T-helper 1 cell treated with Interleukin-12 subunit alpha and Interleukin-12 subunit beta and Interleukin-4 antibody, amounts not matched to agents 30 μg/mL and 1 μg/mL, for 36 hours (primary cell): ENCODE results near the gene EPYC.

Source experiments
- H3K27ac Mint-ChIP-seq: one replicate; pipeline ENCODE4 v1.8.0; 2021; ENCODE audit warnings: mild to moderate bottlenecking, mixed read lengths
- H3K27me3 Mint-ChIP-seq: one replicate; pipeline ENCODE4 v1.8.0; 2021; ENCODE audit warnings: low read depth, mixed read lengths
- H3K36me3 Mint-ChIP-seq: one replicate; pipeline ENCODE4 v1.8.0; 2021; ENCODE audit warnings: low read depth, mixed read lengths
- H3K4me1 Mint-ChIP-seq: one replicate; pipeline ENCODE4 v1.8.0; 2021; ENCODE audit warnings: low read depth, mixed read lengths
- H3K4me3 Mint-ChIP-seq: one replicate; pipeline ENCODE4 v1.8.0; 2021; ENCODE audit warnings: mild to moderate bottlenecking, moderate library complexity, mixed read lengths
- H3K9me3 Mint-ChIP-seq: one replicate; pipeline ENCODE4 v1.8.0; 2021; ENCODE audit warnings: mixed read lengths

Gene EPYC

DNA sequence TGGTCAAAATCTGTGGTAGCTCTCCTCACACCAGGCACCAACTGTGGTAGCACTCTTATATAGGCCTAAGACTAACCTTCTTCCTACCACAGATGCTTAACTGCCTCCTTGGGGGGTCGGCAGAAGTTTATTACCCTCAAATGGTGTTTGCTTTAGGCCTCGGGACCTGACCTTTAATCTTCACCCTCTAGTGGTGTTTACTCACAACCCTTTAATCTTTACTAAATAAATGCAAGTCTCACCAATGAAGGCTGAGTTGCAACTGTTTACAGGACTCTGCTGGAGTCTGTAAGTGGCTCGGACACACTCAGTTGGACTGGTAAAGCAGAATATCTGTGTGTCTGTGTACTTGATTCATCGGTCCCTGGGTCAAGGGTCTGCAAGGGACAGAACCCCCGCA is 79.2 kb downstream of the EPYC start:
- H3K27ac Mint-ChIP-seq, result no peak overlapping the region
- H3K36me3 Mint-ChIP-seq, result no peaks in the 10 kb centered on the region
- no peaks in the 10 kb centered on the region for H3K4me1 Mint-ChIP-seq
- no peak overlapping the region for H3K4me3 Mint-ChIP-seq
- H3K9me3 Mint-ChIP-seq, result peaks cover 13% of the 10 kb centered on the region
- no peaks in the 10 kb centered on the region for H3K27me3 Mint-ChIP-seq

DNA sequence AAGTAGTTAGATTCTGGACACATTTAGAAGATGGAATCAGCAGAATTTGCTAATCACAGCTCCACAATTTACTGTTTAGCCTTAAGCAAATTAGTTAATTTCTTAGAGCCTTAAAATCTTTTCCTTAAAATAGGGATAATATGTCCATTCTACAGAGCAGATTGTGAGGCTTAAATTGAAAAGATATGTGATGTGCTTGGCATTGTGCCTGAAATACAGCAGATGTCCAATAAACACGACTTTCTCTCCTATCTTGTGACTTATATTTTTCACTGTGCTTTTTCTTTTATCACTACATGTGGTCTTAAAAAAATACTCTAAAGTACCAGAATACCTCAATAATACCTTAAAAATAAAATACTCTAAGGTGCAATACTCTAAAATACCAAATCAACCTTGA is 80.4 kb downstream of the EPYC start:
- no peaks in the 10 kb centered on the region for H3K36me3 Mint-ChIP-seq
- no peaks in the 10 kb centered on the region for H3K4me1 Mint-ChIP-seq
- no peak overlapping the region for H3K4me3 Mint-ChIP-seq
- no peaks in the 10 kb centered on the region for H3K27me3 Mint-ChIP-seq
- no peak overlapping the region for H3K27ac Mint-ChIP-seq
- H3K9me3 Mint-ChIP-seq, result peaks cover 7% of the 10 kb centered on the region

DNA sequence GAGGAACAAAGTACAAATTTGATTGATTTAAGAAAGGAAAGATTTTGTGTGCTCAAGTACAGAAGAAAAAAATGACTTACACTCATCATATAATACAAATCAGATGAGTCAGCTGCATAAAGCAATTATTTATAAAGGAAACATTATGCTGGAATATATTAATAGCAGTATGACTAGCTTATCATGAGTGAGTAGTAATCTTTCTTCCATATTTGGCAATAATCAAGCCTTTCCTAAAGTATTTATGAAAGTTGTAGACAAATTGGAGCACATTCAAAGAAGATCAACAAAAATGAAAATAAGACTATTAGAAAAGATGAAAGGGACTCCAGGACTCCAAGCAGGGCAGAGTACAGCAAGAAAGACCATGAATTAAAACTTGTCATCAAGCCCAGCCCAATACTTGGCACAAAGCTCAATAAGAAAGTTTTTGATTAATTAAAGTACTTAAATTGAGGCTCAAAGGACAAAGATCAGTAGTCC is 82.6 kb downstream of the EPYC start:
- Mint-ChIP-seq H3K4me3 (no peak overlapping the region), H3K36me3 (no peaks in the 10 kb centered on the region), H3K4me1 (no peaks in the 10 kb centered on the region), H3K9me3 (no peaks in the 10 kb centered on the region), H3K27me3 (no peaks in the 10 kb centered on the region), H3K27ac (no peak overlapping the region)

DNA sequence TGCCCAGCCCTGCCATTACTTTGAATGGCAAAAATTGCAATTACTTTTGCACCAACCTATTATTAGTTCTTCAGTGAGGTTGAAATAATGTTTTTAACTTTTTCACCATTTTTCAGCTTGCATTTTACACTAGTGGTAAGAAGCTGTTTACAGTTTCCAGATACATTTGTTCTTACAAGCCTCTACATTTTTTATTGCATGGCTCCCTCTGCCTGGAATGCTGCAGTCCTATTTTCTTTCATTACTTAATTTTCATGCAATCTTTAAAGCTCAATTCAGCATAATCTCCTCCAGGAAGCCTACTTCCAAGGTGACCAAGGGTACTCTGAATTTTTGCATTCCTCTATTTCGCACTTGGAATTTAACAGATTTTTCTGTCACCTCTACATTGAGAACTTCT is 83.2 kb downstream of the EPYC start:
- Mint-ChIP-seq H3K4me1 (no peaks in the 10 kb centered on the region), H3K27ac (no peak overlapping the region), H3K36me3 (no peaks in the 10 kb centered on the region), H3K27me3 (no peaks in the 10 kb centered on the region), H3K4me3 (no peak overlapping the region), H3K9me3 (no peaks in the 10 kb centered on the region)

- Mint-ChIP-seq H3K36me3 (no peaks in the 10 kb centered on the region), H3K27me3 (no peaks in the 10 kb centered on the region), H3K27ac (no peak overlapping the region), H3K4me3 (no peak overlapping the region), H3K9me3 (no peaks in the 10 kb centered on the region), H3K4me1 (no peaks in the 10 kb centered on the region)
These were observed 84.5 kb downstream of the EPYC start for GRCh38 chr12:90920222-90920621.

- no peaks in the 10 kb centered on the region for H3K9me3 Mint-ChIP-seq
These were observed 87.3 kb downstream of the EPYC start for GRCh38 chr12:90917431-90917830.

GRCh38 chr12:90916516-90916915 is 88.3 kb downstream of the EPYC start:
- Mint-ChIP-seq H3K27me3 (no peaks in the 10 kb centered on the region), H3K4me1 (no peaks in the 10 kb centered on the region), H3K4me3 (no peak overlapping the region), H3K27ac (no peak overlapping the region), H3K36me3 (no peaks in the 10 kb centered on the region), H3K9me3 (no peaks in the 10 kb centered on the region)

More at GRCh38 chr12:90917431-90917830, 87.3 kb downstream of the EPYC start:
- H3K27ac Mint-ChIP-seq, result no peak overlapping the region
- H3K27me3 Mint-ChIP-seq, result no peaks in the 10 kb centered on the region
- no peak overlapping the region for H3K4me3 Mint-ChIP-seq
- no peaks in the 10 kb centered on the region for H3K4me1 Mint-ChIP-seq
- no peaks in the 10 kb centered on the region for H3K36me3 Mint-ChIP-seq

GRCh38 chr12:90915353-90915752 is 89.4 kb downstream of the EPYC start:
- no peak overlapping the region for H3K4me3 Mint-ChIP-seq
- no peaks in the 10 kb centered on the region for H3K27me3 Mint-ChIP-seq
- H3K9me3 Mint-ChIP-seq, result no peaks in the 10 kb centered on the region
- no peak overlapping the region for H3K27ac Mint-ChIP-seq
- H3K4me1 Mint-ChIP-seq, result no peaks in the 10 kb centered on the region
- H3K36me3 Mint-ChIP-seq, result no peaks in the 10 kb centered on the region
